H1 (cell line): ENCODE data around the gene FBLIM1.
"Not testable (repeated sequence)": the region's sequence is repeated elsewhere in the genome, so short reads cannot be mapped to it uniquely, and the experiment has no call there.

ENCODE experiments used
- EP300 ChIP-seq, 2 experiments: IDR thresholded peaks; 1 replicate in 1 of 2; 2 replicates in 1 of 2; pipeline ENCODE4 v1.6.1; 2011 to 2012; ENCODE audit warnings: low read depth in 2 of 2, low read length in 2 of 2, mild to moderate bottlenecking in 2 of 2, borderline replicate concordance in 1 of 2, inconsistent platforms in 1 of 2, moderate library complexity in 1 of 2
- HDAC6 ChIP-seq: IDR thresholded peaks from one replicate; pipeline ENCODE4 v1.7.1; 2012; ENCODE audit warnings: low read depth, mild to moderate bottlenecking, inconsistent platforms, low read length, moderate library complexity
- JUN ChIP-seq: IDR thresholded peaks from 2 replicates; pipeline ENCODE4 v1.6.1; 2011; ENCODE audit warnings: low read depth, mild to moderate bottlenecking, improper control_type of control experiment, low read length
- POLR2A ChIP-seq, 2 experiments: IDR thresholded peaks; 1 replicate in 1 of 2; 2 replicates in 1 of 2; pipeline ENCODE4 v1.6.1; 2011; ENCODE audit warnings: low read depth in 2 of 2, low read length in 2 of 2, mild to moderate bottlenecking in 2 of 2; ENCODE audit errors: control extremely low read depth in 1 of 2
- RAD21 ChIP-seq, 2 experiments: IDR thresholded peaks in 1 of 2; conservative IDR thresholded peaks in 1 of 2; 2 replicates each; pipeline ENCODE4 v1.6.1; 2011; ENCODE audit warnings: low read depth in 2 of 2, low read length in 2 of 2, improper control_type of control experiment in 1 of 2, inconsistent platforms in 1 of 2, mild to moderate bottlenecking in 1 of 2, moderate library complexity in 1 of 2
- SP4 ChIP-seq: IDR thresholded peaks from 2 replicates; pipeline ENCODE4 v1.6.1; 2012; ENCODE audit warnings: low read length, inconsistent platforms
- SRF ChIP-seq: IDR thresholded peaks from 2 replicates; pipeline ENCODE4 v1.6.1; 2011; ENCODE audit warnings: mild to moderate bottlenecking, low read depth, low read length, moderate library complexity
- TBP ChIP-seq: IDR thresholded peaks from 2 replicates; pipeline ENCODE4 v1.6.1; 2011; ENCODE audit warnings: low read depth, low read length, improper control_type of control experiment
- YY1 ChIP-seq: IDR thresholded peaks from 2 replicates; pipeline ENCODE4 v1.6.1; 2011; ENCODE audit warnings: low read depth, mild to moderate bottlenecking, low read length
- TF ChIP-seq, protein P1 (sequence below), 3 experiments: IDR thresholded peaks; 1 replicate in 2 of 3; 2 replicates in 1 of 3; pipeline versions ENCODE4 v1.5.1 to v1.6.1; 2011; ENCODE audit warnings: low read length in 3 of 3, mild to moderate bottlenecking in 3 of 3, inconsistent platforms in 2 of 3, low read depth in 1 of 3, moderate library complexity in 1 of 3; ENCODE audit not compliant: insufficient read depth in 1 of 3; ENCODE audit errors: control extremely low read depth in 1 of 3
- TF ChIP-seq, protein P2 (sequence below): IDR thresholded peaks from 2 replicates; pipeline ENCODE4 v1.6.1; 2012; ENCODE audit warnings: low read length, inconsistent platforms

DNA sequence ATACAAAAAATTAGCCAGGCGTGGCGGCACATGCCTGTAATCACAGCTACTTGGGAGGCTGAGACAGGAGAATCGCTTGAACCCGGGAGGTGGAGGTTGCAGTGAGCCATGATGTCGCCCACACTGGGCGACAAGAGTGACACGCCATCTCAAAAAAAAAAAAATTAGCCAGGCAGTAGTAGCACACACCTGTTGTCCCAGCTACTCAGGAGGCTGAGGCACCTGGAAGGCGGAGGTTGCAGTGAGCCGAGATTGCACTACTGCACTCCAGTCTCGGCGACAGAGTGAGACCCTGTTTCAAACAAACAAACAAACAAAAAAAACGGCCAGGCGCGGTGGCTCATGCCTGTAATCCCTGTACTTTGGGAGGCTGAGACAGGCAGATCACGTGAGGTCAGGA lies 69.0 kb downstream of the FBLIM1 start:
- TF ChIP-seq, protein P1, sequence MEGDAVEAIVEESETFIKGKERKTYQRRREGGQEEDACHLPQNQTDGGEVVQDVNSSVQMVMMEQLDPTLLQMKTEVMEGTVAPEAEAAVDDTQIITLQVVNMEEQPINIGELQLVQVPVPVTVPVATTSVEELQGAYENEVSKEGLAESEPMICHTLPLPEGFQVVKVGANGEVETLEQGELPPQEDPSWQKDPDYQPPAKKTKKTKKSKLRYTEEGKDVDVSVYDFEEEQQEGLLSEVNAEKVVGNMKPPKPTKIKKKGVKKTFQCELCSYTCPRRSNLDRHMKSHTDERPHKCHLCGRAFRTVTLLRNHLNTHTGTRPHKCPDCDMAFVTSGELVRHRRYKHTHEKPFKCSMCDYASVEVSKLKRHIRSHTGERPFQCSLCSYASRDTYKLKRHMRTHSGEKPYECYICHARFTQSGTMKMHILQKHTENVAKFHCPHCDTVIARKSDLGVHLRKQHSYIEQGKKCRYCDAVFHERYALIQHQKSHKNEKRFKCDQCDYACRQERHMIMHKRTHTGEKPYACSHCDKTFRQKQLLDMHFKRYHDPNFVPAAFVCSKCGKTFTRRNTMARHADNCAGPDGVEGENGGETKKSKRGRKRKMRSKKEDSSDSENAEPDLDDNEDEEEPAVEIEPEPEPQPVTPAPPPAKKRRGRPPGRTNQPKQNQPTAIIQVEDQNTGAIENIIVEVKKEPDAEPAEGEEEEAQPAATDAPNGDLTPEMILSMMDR (IDR thresholded peaks at IDR 0.05; ENCODE audit: control extremely low read depth in 1 of 3, insufficient read depth in 1 of 3, low read depth in 1 of 3, low read length in 3 of 3) = not testable (repeated sequence)
- not testable (repeated sequence) for TF ChIP-seq YY1; SP4; SRF; RAD21 (IDR thresholded peaks at IDR 0.05 in 1 of 2, conservative IDR thresholded peaks at IDR 0.05 in 1 of 2; ENCODE audit: low read depth in 2 of 2, low read length in 2 of 2); TBP; EP300 (IDR thresholded peaks at IDR 0.05; ENCODE audit: borderline replicate concordance in 1 of 2, low read depth in 2 of 2, low read length in 2 of 2); POLR2A (IDR thresholded peaks at IDR 0.05; ENCODE audit: control extremely low read depth in 1 of 2, low read depth in 2 of 2, low read length in 2 of 2); JUN; HDAC6
- TF ChIP-seq, protein P2, sequence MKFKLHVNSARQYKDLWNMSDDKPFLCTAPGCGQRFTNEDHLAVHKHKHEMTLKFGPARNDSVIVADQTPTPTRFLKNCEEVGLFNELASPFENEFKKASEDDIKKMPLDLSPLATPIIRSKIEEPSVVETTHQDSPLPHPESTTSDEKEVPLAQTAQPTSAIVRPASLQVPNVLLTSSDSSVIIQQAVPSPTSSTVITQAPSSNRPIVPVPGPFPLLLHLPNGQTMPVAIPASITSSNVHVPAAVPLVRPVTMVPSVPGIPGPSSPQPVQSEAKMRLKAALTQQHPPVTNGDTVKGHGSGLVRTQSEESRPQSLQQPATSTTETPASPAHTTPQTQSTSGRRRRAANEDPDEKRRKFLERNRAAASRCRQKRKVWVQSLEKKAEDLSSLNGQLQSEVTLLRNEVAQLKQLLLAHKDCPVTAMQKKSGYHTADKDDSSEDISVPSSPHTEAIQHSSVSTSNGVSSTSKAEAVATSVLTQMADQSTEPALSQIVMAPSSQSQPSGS = not testable (repeated sequence)
